Astrocyte of the cerebellum (primary cell): ENCODE data around the gene LRP1B.

Experiments
- DNase-seq: peaks from one replicate; pipeline ENCODE4 v3.0.0-alpha.2; 2011; ENCODE audit warnings: low read depth
- H3K4me3 ChIP-seq: 2 replicates; pipeline ENCODE4 v1.5.1; 2011; ENCODE audit warnings: mild to moderate bottlenecking, low read depth, low read length, moderate library complexity
- in situ Hi-C: cut with HindIII; loops from 2 replicates; pipeline ENCODE4 v1.10.0; 2017; ENCODE audit warnings: low sequenced_read_pairs
- TF ChIP-seq, protein P1 (sequence below): IDR thresholded peaks from 2 replicates; pipeline ENCODE4 v1.5.1; 2012; ENCODE audit warnings: low read length, low read depth, moderate library complexity, mild to moderate bottlenecking; ENCODE audit errors: missing control alignments

The LRP1B gene

DNA sequence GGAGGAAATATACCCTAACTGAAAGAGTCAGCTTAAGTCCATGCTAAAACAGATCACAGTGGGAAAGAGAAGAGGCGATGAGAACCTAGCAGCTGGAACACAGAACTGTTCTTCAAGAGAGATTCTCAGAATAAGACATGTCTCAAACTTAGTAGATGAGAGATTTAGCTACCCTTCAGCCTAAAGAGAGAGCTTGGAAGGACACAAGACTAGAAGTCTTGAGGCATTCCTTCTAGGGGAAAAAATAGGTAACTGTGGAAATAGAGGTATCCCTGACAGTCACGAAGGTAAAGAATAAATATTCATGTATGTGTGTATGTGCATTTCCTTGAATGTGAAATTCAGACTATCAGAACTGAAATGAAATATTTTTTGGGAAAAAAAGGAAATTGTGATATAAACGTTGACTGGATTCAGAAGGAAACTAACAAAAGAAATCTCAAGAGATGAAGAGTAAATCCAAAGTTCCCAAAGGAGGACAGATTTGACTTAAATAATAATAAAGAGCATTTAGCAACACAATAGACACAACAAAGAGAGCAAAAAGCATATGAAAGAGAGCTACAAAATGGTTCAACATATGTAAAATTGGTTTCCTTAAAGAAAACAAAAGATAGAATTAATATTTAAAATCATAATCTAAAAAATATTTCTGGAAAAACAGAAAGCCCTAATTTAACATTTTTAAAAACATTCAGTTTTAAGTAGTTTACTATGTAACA lies 258.7 kb downstream of the LRP1B start:
- in situ Hi-C loops = no loop called here
- TF ChIP-seq, protein P1, sequence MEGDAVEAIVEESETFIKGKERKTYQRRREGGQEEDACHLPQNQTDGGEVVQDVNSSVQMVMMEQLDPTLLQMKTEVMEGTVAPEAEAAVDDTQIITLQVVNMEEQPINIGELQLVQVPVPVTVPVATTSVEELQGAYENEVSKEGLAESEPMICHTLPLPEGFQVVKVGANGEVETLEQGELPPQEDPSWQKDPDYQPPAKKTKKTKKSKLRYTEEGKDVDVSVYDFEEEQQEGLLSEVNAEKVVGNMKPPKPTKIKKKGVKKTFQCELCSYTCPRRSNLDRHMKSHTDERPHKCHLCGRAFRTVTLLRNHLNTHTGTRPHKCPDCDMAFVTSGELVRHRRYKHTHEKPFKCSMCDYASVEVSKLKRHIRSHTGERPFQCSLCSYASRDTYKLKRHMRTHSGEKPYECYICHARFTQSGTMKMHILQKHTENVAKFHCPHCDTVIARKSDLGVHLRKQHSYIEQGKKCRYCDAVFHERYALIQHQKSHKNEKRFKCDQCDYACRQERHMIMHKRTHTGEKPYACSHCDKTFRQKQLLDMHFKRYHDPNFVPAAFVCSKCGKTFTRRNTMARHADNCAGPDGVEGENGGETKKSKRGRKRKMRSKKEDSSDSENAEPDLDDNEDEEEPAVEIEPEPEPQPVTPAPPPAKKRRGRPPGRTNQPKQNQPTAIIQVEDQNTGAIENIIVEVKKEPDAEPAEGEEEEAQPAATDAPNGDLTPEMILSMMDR = no peak
- no peak overlapping the region for H3K4me3 ChIP-seq

DNA sequence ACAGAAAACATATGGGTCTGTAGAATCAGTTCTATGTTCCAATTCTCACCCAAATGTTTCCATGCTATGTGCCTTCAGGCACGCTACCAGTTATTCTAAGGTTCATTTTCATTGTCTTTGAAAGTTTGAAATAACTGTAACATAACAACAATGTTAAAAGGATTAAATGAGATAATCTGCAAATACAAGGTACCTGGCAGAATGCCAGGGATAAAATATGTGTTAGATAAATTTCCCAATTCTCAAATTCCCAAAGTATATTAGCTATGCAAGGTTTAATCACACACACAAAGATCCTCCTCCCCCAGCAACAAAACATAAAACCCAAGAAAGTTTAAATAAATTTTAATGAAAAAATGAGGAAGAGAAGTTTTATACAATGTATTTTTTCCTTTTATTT lies 261.2 kb downstream of the LRP1B start:
- no peak overlapping the region for H3K4me3 ChIP-seq
- in situ Hi-C loops = no loop called here
- DNase-seq = no peak
- TF ChIP-seq, protein P1 = no peak

More for the DNA sequence above, 258.7 kb downstream of the LRP1B start:
- no peak for DNase-seq

DNA sequence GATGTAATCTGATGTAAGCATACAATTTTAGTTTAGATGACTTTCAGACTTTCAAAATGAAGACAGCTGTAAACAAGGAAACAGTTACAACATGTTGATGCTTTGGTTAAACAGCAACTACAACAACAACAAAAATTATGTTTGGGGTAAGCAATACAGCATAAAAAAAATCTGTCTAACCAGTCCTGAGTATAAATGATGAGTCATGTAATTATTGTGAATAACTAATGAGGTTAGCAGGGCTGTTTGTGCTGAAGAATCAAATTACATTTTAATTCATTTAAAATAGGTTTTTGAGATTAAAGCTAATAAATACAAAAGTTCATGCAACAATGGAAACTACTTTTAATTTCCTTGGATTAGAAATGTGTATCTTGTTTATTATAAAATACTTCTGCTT lies 266.9 kb downstream of the LRP1B start:
- TF ChIP-seq, protein P1 = no peak
- H3K4me3 ChIP-seq = no peak overlapping the region
- in situ Hi-C loops = loop anchor here (5.0 kb wide), 2 partner anchors 33 to 57 kb away; no protein-coding TSS in a partner anchor
- no peak for DNase-seq

DNA sequence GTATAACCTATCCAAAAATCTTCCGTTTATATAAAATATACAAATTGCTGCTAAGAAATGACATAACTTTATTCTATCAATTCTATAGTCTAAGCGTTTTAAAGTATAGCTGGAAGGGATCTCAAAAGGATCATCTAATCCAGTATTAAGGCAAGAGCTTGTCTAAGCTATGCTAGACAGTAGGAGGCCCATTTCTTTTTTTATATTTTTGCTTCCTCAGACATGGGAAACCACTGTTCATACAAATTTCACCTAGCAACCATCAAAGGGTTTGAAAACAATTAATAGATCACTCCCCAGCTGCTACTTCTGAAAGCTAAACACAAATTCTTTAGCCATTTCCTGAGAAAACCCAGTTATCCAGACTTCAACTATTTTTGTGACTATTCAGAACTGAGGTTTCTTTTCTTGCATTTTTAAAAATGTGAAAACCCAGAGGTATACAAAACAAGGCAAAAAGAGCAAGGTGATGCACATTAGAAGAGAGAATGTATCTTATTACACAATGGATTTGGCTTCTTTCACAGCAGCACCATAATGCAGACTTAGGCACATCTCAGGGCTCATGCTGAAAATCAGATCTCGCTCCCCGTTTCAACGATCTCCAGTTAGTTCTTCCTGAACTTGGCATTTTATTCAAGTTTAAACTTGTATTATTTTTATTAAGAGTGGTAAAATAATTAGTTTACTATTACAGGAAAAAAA lies 274.4 kb downstream of the LRP1B start:
- in situ Hi-C loops = no loop called here
- TF ChIP-seq, protein P1 = no peak
- no peak for DNase-seq
- H3K4me3 ChIP-seq = no peak overlapping the region

DNA sequence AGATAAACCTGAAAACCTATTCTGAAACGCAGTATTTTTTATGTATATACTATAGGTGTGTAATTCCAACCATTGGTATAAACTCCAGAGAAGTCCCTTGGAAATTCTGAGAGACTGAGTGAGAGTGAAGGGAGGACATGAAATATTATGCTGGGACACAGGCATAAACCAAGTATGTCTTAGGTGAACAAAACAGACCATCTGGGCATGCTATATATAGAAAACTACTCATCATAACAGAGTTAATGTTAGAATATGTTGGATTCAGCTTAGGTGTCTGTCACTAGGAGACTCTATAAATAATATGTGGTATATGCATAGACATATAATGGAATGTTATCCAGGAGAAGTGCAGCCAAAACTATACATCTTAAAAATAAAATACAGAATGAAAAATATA lies 282.6 kb downstream of the LRP1B start:
- TF ChIP-seq, protein P1 = no peak
- no peak overlapping the region for H3K4me3 ChIP-seq
- no peak for DNase-seq
- in situ Hi-C loops = no loop called here

DNA sequence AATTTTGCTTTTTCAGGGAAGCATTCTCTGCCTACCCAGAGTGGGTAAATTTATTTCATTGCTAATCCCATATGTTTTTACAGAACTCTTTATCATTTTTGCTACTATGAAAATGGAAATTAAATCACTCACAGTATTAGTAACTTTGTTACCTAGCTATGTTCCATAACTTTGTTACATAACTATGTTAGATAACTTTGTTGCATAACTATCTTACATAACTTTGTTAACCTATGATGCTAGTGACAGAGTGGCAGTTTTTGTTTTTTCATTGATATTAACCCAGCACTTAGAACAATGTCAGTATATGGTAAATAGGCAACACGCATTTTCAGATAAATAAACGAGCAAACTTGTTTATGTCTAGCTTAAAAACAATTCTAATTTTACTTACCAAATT lies 286.6 kb downstream of the LRP1B start:
- H3K4me3 ChIP-seq = no peak overlapping the region
- TF ChIP-seq, protein P1 = no peak
- in situ Hi-C loops = no loop called here
- DNase-seq = no peak
